Caco-2 (cell line): ENCODE data around the gene USO1. TPM values are rescaled to one million over a fixed set of nuclear protein-coding genes. Genes with fewer than 3 reads are reported as not detected.

Source experiments
- BruUV-seq: library from RNA; stranded (reverse); fragments of 400-500 nt; replicated peaks from 2 replicates; lab custom pipeline; 2021; lab: Mats Ljungman, UMichigan
- CTCF ChIA-PET: fragments of 300-600 bp; sonication (Branson Sonifier 250); formaldehyde crosslinking; loops from one replicate; lab custom pipeline; 2022; ENCODE audit warnings: antibody characterized with exemption; lab: Charles Lee
- POLR2A ChIA-PET: fragments of 300-600 bp; sonication (Branson Sonifier 250); formaldehyde crosslinking; loops from one replicate; lab custom pipeline; 2022; ENCODE audit warnings: antibody characterized with exemption; lab: Charles Lee
- DNase-seq, 2 experiments: peaks; one replicate each; pipeline versions ENCODE4 v3.0.0 to v3.0.0-alpha.2; 2020 to 2022
- H3K27me3 ChIP-seq: replicated peaks from 2 replicates; pipeline ENCODE4 v1.6.0; 2011; ENCODE audit warnings: low read length; ENCODE audit not compliant: control insufficient read depth, insufficient read depth
- H3K36me3 ChIP-seq: 2 replicates; pipeline ENCODE4 v1.5.1; 2011; ENCODE audit warnings: low read length; ENCODE audit not compliant: control insufficient read depth, insufficient read depth
- H3K4me1 ChIP-seq: fragments of 250-450 bp; sonication (Bioruptor Pico); 2 replicates; pipeline ENCODE4 v1.5.1; 2020; ENCODE audit warnings: mild to moderate bottlenecking
- H3K4me3 ChIP-seq: 2 replicates; pipeline ENCODE4 v1.5.1; 2011; ENCODE audit warnings: low read depth, mild to moderate bottlenecking, control low read depth, low read length
- H3K9me3 ChIP-seq: fragments of 250-450 bp; sonication (Bioruptor Pico); 2 replicates; pipeline ENCODE4 v1.5.1; 2020; ENCODE audit warnings: mild to moderate bottlenecking, moderate library complexity
- H3K27ac Mint-ChIP-seq: one replicate; pipeline ENCODE4 v1.8.0; 2022; ENCODE audit warnings: mixed read lengths; ENCODE audit not compliant: unreplicated experiment
- H3K27me3 Mint-ChIP-seq: one replicate; pipeline ENCODE4 v1.8.0; 2022; ENCODE audit warnings: mixed read lengths; ENCODE audit not compliant: insufficient read depth, unreplicated experiment
- H3K36me3 Mint-ChIP-seq: one replicate; pipeline ENCODE4 v1.8.0; 2022; ENCODE audit warnings: mild to moderate bottlenecking, mixed read lengths; ENCODE audit not compliant: insufficient read depth, unreplicated experiment
- H3K4me1 Mint-ChIP-seq: one replicate; pipeline ENCODE4 v1.8.0; 2022; ENCODE audit warnings: low read depth, mixed read lengths; ENCODE audit not compliant: unreplicated experiment
- H3K4me3 Mint-ChIP-seq: one replicate; pipeline ENCODE4 v1.8.0; 2022; ENCODE audit warnings: mild to moderate bottlenecking, moderate library complexity, mixed read lengths; ENCODE audit not compliant: unreplicated experiment
- H3K9me3 Mint-ChIP-seq: one replicate; pipeline ENCODE4 v1.8.0; 2022; ENCODE audit warnings: mixed read lengths; ENCODE audit not compliant: unreplicated experiment
- CTCF ChIP-seq, 2 experiments: fragments of 200-600 bp in 1 of 2; IDR thresholded peaks; 1 replicate in 1 of 2; 2 replicates in 1 of 2; pipeline versions ENCODE4 v1.5.1 to v1.8.0; 2011 to 2022; ENCODE audit warnings: antibody characterized with exemption in 1 of 2, control low read depth in 1 of 2, inconsistent platforms in 1 of 2, low read depth in 1 of 2, low read length in 1 of 2, mild to moderate bottlenecking in 1 of 2, moderate library complexity in 1 of 2; ENCODE audit not compliant: insufficient read depth in 1 of 2, severe bottlenecking in 1 of 2, unreplicated experiment in 1 of 2
- intact Hi-C: fragments of 100-400 bp; cut with micrococcal nuclease; formaldehyde crosslinking; loops from one replicate; pipeline ENCODE4 v1.10.0; 2022; ENCODE audit not compliant: unreplicated experiment
- total RNA-seq: library from RNA; stranded (reverse); gene quantifications from 2 replicates; pipeline ENCODE4 v1.2.3, GENCODE V29; 2022

Gene USO1
- total RNA-seq, 1 experiment from 2014 or later, result 59.7 TPM

DNA sequence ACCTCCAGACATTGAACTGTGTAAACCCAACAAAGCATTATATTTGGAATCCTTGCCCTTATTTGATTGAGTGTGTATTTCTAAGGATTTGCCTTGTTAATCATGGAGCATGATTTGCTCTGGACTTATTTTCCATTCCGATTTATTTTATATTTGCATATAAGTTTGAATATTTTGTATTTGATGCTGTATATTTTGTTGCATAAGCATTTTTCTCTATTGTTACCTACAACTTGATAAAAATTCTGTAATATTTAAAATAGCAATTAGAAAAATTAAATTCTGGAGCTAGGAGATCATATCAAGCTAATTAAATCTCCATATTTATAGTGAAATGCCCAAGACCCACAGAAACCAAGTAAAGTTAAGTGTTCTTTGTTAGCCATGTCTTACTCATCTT is 47.2 kb downstream of the USO1 start:
- Mint-ChIP-seq H3K36me3 (peaks cover 42% of the 10 kb centered on the region), H3K27me3 (no peaks in the 10 kb centered on the region), H3K9me3 (peaks cover 21% of the 10 kb centered on the region), H3K27ac (no peak overlapping the region), H3K4me3 (no peak overlapping the region), H3K4me1 (peaks cover 8% of the 10 kb centered on the region)
- POLR2A ChIA-PET, result no interaction called here
- TF ChIP-seq CTCF (IDR thresholded peaks at IDR 0.05; ENCODE audit: insufficient read depth in 1 of 2, low read depth in 1 of 2, low read length in 1 of 2, severe bottlenecking in 1 of 2, unreplicated experiment in 1 of 2), result no peak
- CTCF ChIA-PET, result no interaction called here
- no TSS peak for BruUV-seq
- Histone ChIP-seq H3K9me3 (no peaks in the 10 kb centered on the region), H3K4me1 (no peaks in the 10 kb centered on the region), H3K27me3 (no peaks in the 10 kb centered on the region), H3K4me3 (no peak overlapping the region), H3K36me3 (no peaks in the 10 kb centered on the region; the same call in none of the 2 replicates)
- intact Hi-C loops, result no loop called here
- no peak for DNase-seq

GRCh38 chr4:75777589-75777988 is 53.2 kb downstream of the USO1 start:
- Histone ChIP-seq H3K36me3 (no peaks in the 10 kb centered on the region; the same call in none of the 2 replicates), H3K4me3 (no peak overlapping the region), H3K4me1 (no peaks in the 10 kb centered on the region), H3K9me3 (no peaks in the 10 kb centered on the region), H3K27me3 (no peaks in the 10 kb centered on the region)
- no peaks in the 10 kb centered on the region for H3K27me3 Mint-ChIP-seq
- peaks cover 21% of the 10 kb centered on the region for H3K9me3 Mint-ChIP-seq
- no peak overlapping the region for H3K27ac Mint-ChIP-seq
- CTCF ChIA-PET, result no interaction called here
- DNase-seq, result no peak
- H3K4me1 Mint-ChIP-seq, result no peaks in the 10 kb centered on the region
- POLR2A ChIA-PET, result no interaction called here
- BruUV-seq, result no TSS peak
- intact Hi-C loops, result no loop called here
- H3K36me3 Mint-ChIP-seq, result peaks cover 39% of the 10 kb centered on the region
- H3K4me3 Mint-ChIP-seq, result no peak overlapping the region
- TF ChIP-seq CTCF (IDR thresholded peaks at IDR 0.05; ENCODE audit: insufficient read depth in 1 of 2, low read depth in 1 of 2, low read length in 1 of 2, severe bottlenecking in 1 of 2, unreplicated experiment in 1 of 2), result no peak

GRCh38 chr4:75779105-75779757 is 54.9 kb downstream of the USO1 start:
- Mint-ChIP-seq H3K36me3 (peaks cover 36% of the 10 kb centered on the region), H3K4me1 (no peaks in the 10 kb centered on the region), H3K27me3 (no peaks in the 10 kb centered on the region), H3K4me3 (no peak overlapping the region), H3K27ac (no peak overlapping the region), H3K9me3 (peaks cover 21% of the 10 kb centered on the region)
- Histone ChIP-seq H3K27me3 (no peaks in the 10 kb centered on the region), H3K4me1 (no peaks in the 10 kb centered on the region), H3K4me3 (no peak overlapping the region), H3K9me3 (no peaks in the 10 kb centered on the region), H3K36me3 (no peaks in the 10 kb centered on the region; the same call in none of the 2 replicates)
- no TSS peak for BruUV-seq
- no peak for DNase-seq
- intact Hi-C loops, result no loop called here
- CTCF ChIA-PET, result no interaction called here
- POLR2A ChIA-PET, result no interaction called here
- TF ChIP-seq CTCF (IDR thresholded peaks at IDR 0.05; ENCODE audit: insufficient read depth in 1 of 2, low read depth in 1 of 2, low read length in 1 of 2, severe bottlenecking in 1 of 2, unreplicated experiment in 1 of 2), result no peak
